Measurements from ENCODE around the gene SLC35A4. TPM values are rescaled to one million over a fixed set of nuclear protein-coding genes. Genes with fewer than 3 reads are reported as not detected.
A peak's percentile ranks its signal among the peaks of the same experiment; 100 is the strongest.

The SLC35A4 gene
- total and polyA plus RNA-seq, 2 of the 8 experiments (the other 6 are each of a cell fraction or from before 2014, with no cell fraction given), result 78.6 to 133 TPM

DNA sequence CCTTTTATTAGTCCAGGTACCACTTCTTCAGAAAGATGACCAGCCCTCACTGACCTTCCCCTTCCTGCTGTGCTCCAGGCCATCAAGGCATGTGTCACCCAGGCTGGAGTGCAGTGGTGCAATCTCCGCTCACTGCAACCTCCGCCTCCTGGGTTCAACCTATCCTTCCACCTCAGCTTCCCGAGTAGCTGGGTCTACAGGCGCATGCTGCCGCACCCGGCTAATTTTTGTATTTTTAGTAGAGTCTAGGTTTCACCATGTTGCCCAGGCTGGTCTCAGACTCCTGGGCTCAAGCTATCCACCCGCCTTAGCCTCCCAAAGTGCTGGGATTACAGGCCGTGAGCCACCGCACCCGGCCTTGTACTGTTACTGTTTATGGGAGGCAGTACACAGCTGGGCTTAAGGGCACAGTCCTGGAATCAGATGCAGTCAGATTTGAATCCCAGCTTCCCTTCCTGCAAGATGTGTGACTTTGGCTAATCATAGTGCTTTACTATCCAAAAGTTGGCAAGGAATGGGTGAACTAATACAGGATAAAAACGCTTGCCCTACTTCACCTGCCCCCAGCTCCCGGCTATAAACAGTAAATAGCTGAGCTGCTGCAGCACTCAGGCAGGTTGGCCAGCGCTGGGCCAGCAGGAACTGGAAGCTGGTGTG is 17.6 kb upstream of the SLC35A4 start:
- Histone ChIP-seq H3K18ac (ENCODE audit: extremely low read depth, low read length) (peak overlapping the region; percentile 56), H3K56ac (replicated peaks; ENCODE audit: insufficient read length, low read depth, low read length) (no peak overlapping the region), H2BK15ac (ENCODE audit: low read length) (no peak overlapping the region), H3K4ac (replicated peaks; ENCODE audit: insufficient read length, low read depth, low read length) (peak overlapping the region; percentile 33), H3K27ac (ENCODE audit: low read depth, low read length) (peak overlapping the region; percentile 46; the same call in 1 of the 2 replicates), H3K14ac (ENCODE audit: insufficient read length) (no peak overlapping the region), H3K79me2 (ENCODE audit: control insufficient read depth in 1 of 2, insufficient read depth in 2 of 2, low read length in 2 of 2) (no peaks in the 10 kb centered on the region), H3K36me3 (ENCODE audit: control insufficient read depth in 2 of 4, insufficient read depth in 4 of 4, low read length in 3 of 4) (peaks cover 13 to 42% (median 31%) of the 10 kb centered on the region in 4 experiments), H4K20me1 (replicated peaks in 1 of 2; ENCODE audit: control insufficient read depth in 1 of 2, insufficient read depth in 2 of 2, low read length in 2 of 2) (peaks cover 0 to 3% of the 10 kb centered on the region in 2 experiments), H2BK5ac (ENCODE audit: low read depth, low read length) (peak overlapping the region; percentile 26), H3K4me3 (ENCODE audit: extremely low read depth in 1 of 4, insufficient read depth in 2 of 4, low read depth in 3 of 4, low read length in 4 of 4) (peak overlapping the region; percentile 5 to 66 (median 44); a peak in 5 of 8 replicates), H3K4me1 (replicated peaks in 1 of 4; ENCODE audit: control insufficient read depth in 3 of 4, insufficient read depth in 4 of 4, low read length in 3 of 4) (peaks cover 0 to 18% (median 6%) of the 10 kb centered on the region in 4 experiments; a peak in 4 of 7 replicates), H3K23ac (ENCODE audit: insufficient read length) (no peak overlapping the region), H2AFZ (ENCODE audit: low read length) (no peak overlapping the region), H2AK5ac (ENCODE audit: low read depth, low read length) (no peak overlapping the region), H2BK20ac (ENCODE audit: low read length) (no peak overlapping the region), H3K23me2 (ENCODE audit: low read depth, low read length) (peaks cover 6% of the 10 kb centered on the region), H4K5ac (ENCODE audit: insufficient read length, low read depth, low read length) (no peak overlapping the region), H3K9ac (replicated peaks in 1 of 4; ENCODE audit: extremely low read depth in 1 of 4, low read depth in 3 of 4, low read length in 3 of 4) (peak overlapping the region in 3 of 4 experiments; percentile 13 to 38 (median 34); a peak in 4 of 7 replicates), H3K79me1 (ENCODE audit: low read depth, low read length) (no peaks in the 10 kb centered on the region), H2BK120ac (replicated peaks; ENCODE audit: low read depth, low read length) (no peak overlapping the region), H3K9me3 (ENCODE audit: insufficient read depth in 2 of 2, low read depth in 1 of 2, low read length in 1 of 2) (no peaks in the 10 kb centered on the region), H3K27me3 (replicated peaks in 1 of 4; ENCODE audit: control insufficient read depth in 3 of 4, extremely low read depth in 1 of 4, insufficient read depth in 3 of 4, low read length in 3 of 4) (no peaks in the 10 kb centered on the region), H4K8ac (ENCODE audit: extremely low read depth, insufficient read depth, low read length) (no peak overlapping the region; the same call in 1 of the 2 replicates), H4K91ac (replicated peaks; ENCODE audit: insufficient read length, low read length) (no peak overlapping the region), H2BK12ac (ENCODE audit: low read depth, low read length) (no peak overlapping the region), H3K4me2 (ENCODE audit: insufficient read depth in 1 of 2, low read depth in 2 of 2, low read length in 2 of 2) (peak overlapping the region; percentile 71 to 94)
- no peak for DNase-seq (ENCODE audit: low read depth in 1 of 2, low spot score in 2 of 2)
- ChIA-PET POLR2A (ENCODE audit: partially characterized antibody) (interaction anchor here (0.7 to 14.4 kb wide), 20 partner anchors 11 to 201 kb away, joined by 3 to 191 read pairs (median 5); partner anchors contain the start of genes APBB3, DND1, HARS1 and HARS2), CTCF (ENCODE audit: partially characterized antibody) (interaction anchor here (0.5 to 3.1 kb wide), 20 partner anchors 11 to 309 kb away, joined by 3 to 19 read pairs (median 4); partner anchors contain the start of gene SRA1)
- 70% methylated on average over 13 of the region's 13 CpGs; no CpG with 5 or more reads in 1 of the 2 experiments for whole genome bisulfite sequencing, 2 experiments (ENCODE audit: extremely low coverage in 1 of 2, insufficient coverage in 1 of 2, insufficient read length in 1 of 2, insufficient replicate concordance in 2 of 2, low coverage in 1 of 2, low lambda C conversion rate in 2 of 2, missing lambda C conversion rate in 1 of 2)
- no peak for FAIRE-seq
- TF ChIP-seq SIN3A (conservative IDR thresholded peaks at IDR 0.05 in 1 of 2, IDR thresholded peaks at IDR 0.05 in 1 of 2; ENCODE audit: low read depth in 1 of 2, low read length in 2 of 2) (no peak), CBX5 (IDR thresholded peaks at IDR 0.05; ENCODE audit: low read depth, low read length) (no peak), POLR2AphosphoS5 (IDR thresholded peaks at IDR 0.05; ENCODE audit: low read depth, low read length) (0 out of 2 replicates have a peak, but pooled peaks have one; percentile 27), TBP (IDR thresholded peaks at IDR 0.05; ENCODE audit: low read depth, low read length) (peak; percentile 80; the same call in 1 of the 2 replicates), TAF1 (IDR thresholded peaks at IDR 0.05; ENCODE audit: low read depth, low read length) (no peak), CEBPB (IDR thresholded peaks at IDR 0.05; ENCODE audit: low read depth, low read length) (no peak), NRF1 (IDR thresholded peaks at IDR 0.05; ENCODE audit: low read depth, low read length) (no peak), NANOG (IDR thresholded peaks at IDR 0.05; ENCODE audit: insufficient read depth, low read depth, low read length, poor library complexity, severe bottlenecking) (no peak), KDM5A (IDR thresholded peaks at IDR 0.05; ENCODE audit: low read length) (no peak), ASH2L (IDR thresholded peaks at IDR 0.05; ENCODE audit: low read length) (no peak)
- TF ChIP-seq, protein P1, sequence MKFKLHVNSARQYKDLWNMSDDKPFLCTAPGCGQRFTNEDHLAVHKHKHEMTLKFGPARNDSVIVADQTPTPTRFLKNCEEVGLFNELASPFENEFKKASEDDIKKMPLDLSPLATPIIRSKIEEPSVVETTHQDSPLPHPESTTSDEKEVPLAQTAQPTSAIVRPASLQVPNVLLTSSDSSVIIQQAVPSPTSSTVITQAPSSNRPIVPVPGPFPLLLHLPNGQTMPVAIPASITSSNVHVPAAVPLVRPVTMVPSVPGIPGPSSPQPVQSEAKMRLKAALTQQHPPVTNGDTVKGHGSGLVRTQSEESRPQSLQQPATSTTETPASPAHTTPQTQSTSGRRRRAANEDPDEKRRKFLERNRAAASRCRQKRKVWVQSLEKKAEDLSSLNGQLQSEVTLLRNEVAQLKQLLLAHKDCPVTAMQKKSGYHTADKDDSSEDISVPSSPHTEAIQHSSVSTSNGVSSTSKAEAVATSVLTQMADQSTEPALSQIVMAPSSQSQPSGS (IDR thresholded peaks at IDR 0.05; ENCODE audit: low read length), result no peak
